ENCODE data around the gene RASSF5.

DNA sequence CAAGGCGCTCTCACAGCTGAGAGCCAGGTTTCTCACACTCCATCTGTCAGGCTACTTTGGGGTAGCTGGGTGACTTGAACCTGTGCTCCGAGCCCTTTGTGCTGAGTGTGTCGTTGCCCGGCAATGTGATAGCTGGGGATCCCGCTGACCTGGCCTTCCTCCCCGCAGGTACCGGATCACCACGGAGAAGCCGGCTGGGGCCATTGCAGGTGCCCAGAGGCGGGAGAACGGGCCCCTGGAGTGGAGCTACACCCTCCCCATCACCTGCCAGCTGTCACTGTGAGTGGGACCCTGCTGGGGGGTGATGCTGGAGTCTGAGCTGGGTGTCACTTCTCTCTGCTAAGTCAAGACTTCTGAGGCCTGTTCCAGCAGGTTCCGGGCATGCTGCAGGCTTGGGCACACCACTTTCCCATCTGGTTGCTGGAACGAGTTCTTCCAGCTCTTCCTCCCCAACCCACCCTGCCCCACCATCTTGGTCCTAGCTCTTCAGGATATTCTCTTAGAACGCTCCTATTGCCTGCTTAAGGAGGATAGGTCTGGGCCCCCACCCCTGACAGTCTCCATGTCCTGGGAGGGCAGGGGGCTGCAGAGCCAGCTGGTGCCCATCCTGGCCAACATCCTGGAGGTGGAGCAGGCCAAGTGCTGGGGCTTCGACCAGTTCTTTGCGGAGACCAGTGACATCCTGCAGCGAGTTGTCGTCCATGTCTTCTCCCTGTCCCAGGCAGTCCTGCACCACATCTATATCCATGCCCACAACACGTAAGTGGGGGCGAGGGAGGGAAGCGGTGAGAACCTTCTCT lies 29.6 kb upstream of the RASSF5 start:
- TF ChIP-seq, protein P1, sequence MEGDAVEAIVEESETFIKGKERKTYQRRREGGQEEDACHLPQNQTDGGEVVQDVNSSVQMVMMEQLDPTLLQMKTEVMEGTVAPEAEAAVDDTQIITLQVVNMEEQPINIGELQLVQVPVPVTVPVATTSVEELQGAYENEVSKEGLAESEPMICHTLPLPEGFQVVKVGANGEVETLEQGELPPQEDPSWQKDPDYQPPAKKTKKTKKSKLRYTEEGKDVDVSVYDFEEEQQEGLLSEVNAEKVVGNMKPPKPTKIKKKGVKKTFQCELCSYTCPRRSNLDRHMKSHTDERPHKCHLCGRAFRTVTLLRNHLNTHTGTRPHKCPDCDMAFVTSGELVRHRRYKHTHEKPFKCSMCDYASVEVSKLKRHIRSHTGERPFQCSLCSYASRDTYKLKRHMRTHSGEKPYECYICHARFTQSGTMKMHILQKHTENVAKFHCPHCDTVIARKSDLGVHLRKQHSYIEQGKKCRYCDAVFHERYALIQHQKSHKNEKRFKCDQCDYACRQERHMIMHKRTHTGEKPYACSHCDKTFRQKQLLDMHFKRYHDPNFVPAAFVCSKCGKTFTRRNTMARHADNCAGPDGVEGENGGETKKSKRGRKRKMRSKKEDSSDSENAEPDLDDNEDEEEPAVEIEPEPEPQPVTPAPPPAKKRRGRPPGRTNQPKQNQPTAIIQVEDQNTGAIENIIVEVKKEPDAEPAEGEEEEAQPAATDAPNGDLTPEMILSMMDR (IDR thresholded peaks at IDR 0.05): no peak
- TF ChIP-seq GATA3 (IDR thresholded peaks at IDR 0.05; ENCODE audit: borderline replicate concordance): no peak
- no peak for TF ChIP-seq POLR2A (IDR thresholded peaks at IDR 0.05; ENCODE audit: low read length)
- no peak for TF ChIP-seq CEBPB (IDR thresholded peaks at IDR 0.05)
- TF ChIP-seq, protein P2, sequence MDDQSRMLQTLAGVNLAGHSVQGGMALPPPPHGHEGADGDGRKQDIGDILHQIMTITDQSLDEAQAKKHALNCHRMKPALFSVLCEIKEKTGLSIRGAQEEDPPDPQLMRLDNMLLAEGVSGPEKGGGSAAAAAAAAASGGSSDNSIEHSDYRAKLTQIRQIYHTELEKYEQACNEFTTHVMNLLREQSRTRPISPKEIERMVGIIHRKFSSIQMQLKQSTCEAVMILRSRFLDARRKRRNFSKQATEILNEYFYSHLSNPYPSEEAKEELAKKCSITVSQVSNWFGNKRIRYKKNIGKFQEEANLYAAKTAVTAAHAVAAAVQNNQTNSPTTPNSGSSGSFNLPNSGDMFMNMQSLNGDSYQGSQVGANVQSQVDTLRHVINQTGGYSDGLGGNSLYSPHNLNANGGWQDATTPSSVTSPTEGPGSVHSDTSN (IDR thresholded peaks at IDR 0.05): no peak
